ENCODE data around the gene FMO1. TPM values are rescaled to one million over a fixed set of nuclear protein-coding genes. Genes with fewer than 3 reads are reported as not detected.

The FMO1 gene
- total RNA-seq, 1 experiment from 2014 or later, result not detected

- peaks cover 6% of the 10 kb centered on the region for H3K4me1 Mint-ChIP-seq (ENCODE audit: insufficient read depth, unreplicated experiment)
- no peaks in the 10 kb centered on the region for H3K9me3 Mint-ChIP-seq (ENCODE audit: unreplicated experiment)
- POLR2A ChIA-PET, result no interaction called here
- peak; percentile 31 for DNase-seq (ENCODE audit: unreplicated experiment)
- no peak overlapping the region for H3K4me3 Mint-ChIP-seq (ENCODE audit: unreplicated experiment)
- intact Hi-C loops (cut with micrococcal nuclease), result loop anchor here (10.0 kb wide), 1 partner anchor 124 kb away; no protein-coding TSS in a partner anchor
- TF ChIP-seq CTCF (IDR thresholded peaks at IDR 0.05; ENCODE audit: unreplicated experiment), result no peak
- H3K27me3 Mint-ChIP-seq (ENCODE audit: insufficient read depth, unreplicated experiment), result no peaks in the 10 kb centered on the region
- no peak overlapping the region for H3K27ac Mint-ChIP-seq (ENCODE audit: low read depth, unreplicated experiment)
- no TSS peak for BruUV-seq (replicated peaks)
- H3K36me3 Mint-ChIP-seq (ENCODE audit: insufficient read depth, unreplicated experiment), result no peaks in the 10 kb centered on the region
- CTCF ChIA-PET, result interaction anchor here (0.9 to 4.5 kb wide), 3 partner anchors 61 to 174 kb away, joined by 3 to 651 read pairs (median 5); partner anchors contain the start of gene FMO1
Observed at GRCh38 chr1:171310661-171311087, 62.4 kb downstream of the FMO1 start.

GRCh38 chr1:171311771-171312558 is 63.7 kb downstream of the FMO1 start:
- H3K27me3 Mint-ChIP-seq (ENCODE audit: insufficient read depth, unreplicated experiment), result no peaks in the 10 kb centered on the region
- no peaks in the 10 kb centered on the region for H3K36me3 Mint-ChIP-seq (ENCODE audit: insufficient read depth, unreplicated experiment)
- CTCF ChIA-PET, result interaction anchor here (0.5 to 4.5 kb wide), 20 partner anchors 9 to 1792 kb away, joined by 3 to 651 read pairs (median 15); partner anchors contain the start of gene FMO1
- no peaks in the 10 kb centered on the region for H3K9me3 Mint-ChIP-seq (ENCODE audit: unreplicated experiment)
- POLR2A ChIA-PET, result interaction anchor here (0.7 to 3.1 kb wide), 4 partner anchors 26 to 173 kb away, joined by 4 to 41 read pairs (median 12); partner anchors contain the start of gene PRRC2C
- intact Hi-C loops (cut with micrococcal nuclease), result loop anchor here (2.0 to 10.0 kb wide), 2 partner anchors 123 kb away; no protein-coding TSS in a partner anchor
- no peak overlapping the region for H3K27ac Mint-ChIP-seq (ENCODE audit: low read depth, unreplicated experiment)
- no peak for DNase-seq (ENCODE audit: unreplicated experiment)
- no peak for TF ChIP-seq CTCF (IDR thresholded peaks at IDR 0.05; ENCODE audit: unreplicated experiment)
- H3K4me3 Mint-ChIP-seq (ENCODE audit: unreplicated experiment), result no peak overlapping the region
- no TSS peak for BruUV-seq (replicated peaks)
- H3K4me1 Mint-ChIP-seq (ENCODE audit: insufficient read depth, unreplicated experiment), result peaks cover 6% of the 10 kb centered on the region

GRCh38 chr1:171313319-171313834 is 65.1 kb downstream of the FMO1 start:
- H3K4me3 Mint-ChIP-seq (ENCODE audit: unreplicated experiment), result no peak overlapping the region
- BruUV-seq (replicated peaks), result no TSS peak
- H3K9me3 Mint-ChIP-seq (ENCODE audit: unreplicated experiment), result no peaks in the 10 kb centered on the region

More at GRCh38 chr1:171313319-171313834, 65.1 kb downstream of the FMO1 start:
- TF ChIP-seq CTCF (IDR thresholded peaks at IDR 0.05; ENCODE audit: unreplicated experiment), result no peak
- intact Hi-C loops (cut with micrococcal nuclease), result loop anchor here (1.0 to 10.0 kb wide), 4 partner anchors 68 to 232 kb away; no protein-coding TSS in a partner anchor
- Mint-ChIP-seq H3K36me3 (ENCODE audit: insufficient read depth, unreplicated experiment) (no peaks in the 10 kb centered on the region), H3K27me3 (ENCODE audit: insufficient read depth, unreplicated experiment) (no peaks in the 10 kb centered on the region), H3K27ac (ENCODE audit: low read depth, unreplicated experiment) (peak overlapping the region; percentile 79), H3K4me1 (ENCODE audit: insufficient read depth, unreplicated experiment) (peaks cover 6% of the 10 kb centered on the region)
- DNase-seq (ENCODE audit: unreplicated experiment), result no peak
- CTCF ChIA-PET, result interaction anchor here (0.6 to 4.5 kb wide), 92 partner anchors 9 to 1311 kb away, joined by 3 to 651 read pairs (median 6); partner anchors contain the start of genes FMO1, FMO3 and PRRC2C
- POLR2A ChIA-PET, result interaction anchor here (0.6 to 3.1 kb wide), 22 partner anchors 12 to 232 kb away, joined by 3 to 41 read pairs (median 4); partner anchors contain the start of gene PRRC2C

Data from MCF 10A (cell line).